ENCODE results near the gene OLAH.

GRCh38 chr10:15084502-15084922 is 40.8 kb downstream of the OLAH start:
- no peak for TF ChIP-seq POLR2A (IDR thresholded peaks at IDR 0.05; ENCODE audit: low read depth, low read length)
- TF ChIP-seq TAF1 (IDR thresholded peaks at IDR 0.05; ENCODE audit: low read depth, low read length), result no peak
- TF ChIP-seq POLR2AphosphoS5 (IDR thresholded peaks at IDR 0.05; ENCODE audit: low read depth, low read length), result no peak
